HL-60/S4 (cell line): ENCODE data around the gene DHX16.
"Not testable (repeated sequence)": the region's sequence is repeated elsewhere in the genome, so short reads cannot be mapped to it uniquely, and the experiment has no call there.

Experiments
- in situ Hi-C: fragments of 300-500 bp; cut with MboI; formaldehyde crosslinking; loops from 2 replicates; pipeline ENCODE4 v1.14.3; 2022; ENCODE audit warnings: low sequenced_read_pairs

The DHX16 gene

DNA sequence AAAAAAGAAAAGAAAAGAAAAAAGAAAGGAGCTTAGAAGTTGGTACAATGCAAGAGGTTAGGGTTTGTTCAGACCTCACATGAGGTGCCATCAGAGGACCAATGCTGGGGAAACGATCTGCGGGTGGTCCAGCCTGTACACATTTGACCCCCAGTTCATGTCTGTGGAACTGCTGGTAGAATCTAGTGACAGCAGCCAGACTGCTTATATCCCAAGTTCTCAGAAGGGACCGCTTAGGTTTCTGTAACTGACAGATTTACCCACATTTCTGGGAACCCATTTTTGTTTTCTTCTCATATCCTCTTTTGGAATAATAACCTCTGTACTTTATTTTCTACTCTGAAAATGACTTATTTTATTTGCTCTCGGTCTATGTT, 8.9 kb upstream of the DHX16 start:
- in situ Hi-C loops = loop anchor here (5.0 kb wide), 1 partner anchor 36 kb away; the partner anchor contains the start of gene MDC1

DNA sequence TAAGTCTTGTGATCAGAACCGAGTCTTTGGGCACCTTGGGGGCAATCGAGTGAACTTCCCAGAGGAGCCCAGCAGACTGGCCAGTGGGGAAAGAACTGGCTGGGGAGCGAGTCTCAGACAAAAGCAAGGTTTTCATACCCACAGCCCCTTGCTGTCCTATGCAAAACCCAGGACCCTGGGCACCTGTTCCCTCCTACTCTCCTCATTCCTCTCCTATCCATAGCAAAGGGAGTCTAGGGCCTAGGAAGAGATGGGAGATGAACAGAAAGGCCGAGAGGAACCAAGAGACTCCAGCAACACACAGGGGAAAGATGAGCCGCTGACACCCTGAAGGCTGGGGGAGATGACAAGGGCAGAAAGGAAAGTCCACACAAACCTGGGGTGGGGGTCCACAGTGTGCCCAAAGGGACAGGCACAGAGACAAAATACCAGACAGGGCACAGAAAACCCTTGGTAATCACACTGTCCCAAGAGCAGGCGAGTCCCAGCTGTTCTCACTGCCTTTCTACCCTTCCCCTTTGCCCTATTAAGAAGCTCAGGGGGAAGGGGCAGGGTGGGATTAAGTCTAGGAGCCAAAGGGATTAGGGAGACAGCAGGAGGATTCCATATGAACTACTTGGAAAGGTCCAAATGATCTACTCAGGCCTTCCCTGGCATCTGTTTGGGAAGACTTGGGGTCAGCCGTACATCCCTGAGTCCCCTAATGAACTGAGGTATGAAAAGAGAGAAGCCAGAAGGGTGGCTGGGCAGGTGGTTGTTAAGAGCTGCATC, 7.1 kb upstream of the DHX16 start:
- in situ Hi-C loops = loop anchor here (5.0 to 10.0 kb wide), 2 partner anchors 37 to 195 kb away; partner anchors contain the start of genes HLA-E and MDC1

DNA sequence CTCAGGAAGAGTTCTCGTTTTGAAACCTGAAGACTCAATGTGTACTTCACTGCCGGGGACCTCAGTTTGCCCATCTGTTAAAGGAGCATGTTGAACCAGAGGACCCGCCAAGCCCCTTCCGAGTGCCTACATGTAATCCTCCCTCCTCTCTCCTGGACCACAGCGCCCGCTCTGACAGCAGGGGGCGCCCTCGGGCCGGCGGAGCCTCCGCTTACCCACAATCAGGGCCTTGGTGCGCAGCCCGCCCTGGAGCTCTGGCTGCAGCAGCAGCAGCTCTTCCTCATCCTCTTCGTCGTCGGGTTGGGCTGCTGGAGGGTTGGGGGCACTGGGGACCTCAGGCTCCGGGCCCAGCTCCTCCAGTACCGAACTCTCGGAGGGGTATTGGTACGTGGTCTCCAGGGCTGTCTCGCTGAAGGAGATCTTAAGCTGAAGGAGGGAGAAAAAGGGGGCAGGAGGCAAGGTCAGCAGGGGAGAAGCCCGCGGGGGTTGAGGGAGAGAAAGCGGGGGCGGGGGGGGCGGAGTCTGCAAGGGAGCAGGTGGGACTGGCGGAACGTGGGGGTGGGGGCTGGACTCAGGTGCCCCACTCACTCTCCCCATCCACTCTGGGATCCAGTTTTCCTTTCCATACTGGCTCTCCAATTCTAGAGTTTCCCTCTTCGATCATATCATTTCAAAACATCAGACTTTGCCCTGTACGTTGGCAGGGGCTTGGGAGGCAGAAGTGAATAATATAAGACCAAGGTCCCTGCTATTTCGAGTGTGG, 6.3 kb upstream of the DHX16 start:
- in situ Hi-C loops = loop anchor here (10.0 kb wide), 1 partner anchor 194 kb away; the partner anchor contains the start of gene HLA-E

DNA sequence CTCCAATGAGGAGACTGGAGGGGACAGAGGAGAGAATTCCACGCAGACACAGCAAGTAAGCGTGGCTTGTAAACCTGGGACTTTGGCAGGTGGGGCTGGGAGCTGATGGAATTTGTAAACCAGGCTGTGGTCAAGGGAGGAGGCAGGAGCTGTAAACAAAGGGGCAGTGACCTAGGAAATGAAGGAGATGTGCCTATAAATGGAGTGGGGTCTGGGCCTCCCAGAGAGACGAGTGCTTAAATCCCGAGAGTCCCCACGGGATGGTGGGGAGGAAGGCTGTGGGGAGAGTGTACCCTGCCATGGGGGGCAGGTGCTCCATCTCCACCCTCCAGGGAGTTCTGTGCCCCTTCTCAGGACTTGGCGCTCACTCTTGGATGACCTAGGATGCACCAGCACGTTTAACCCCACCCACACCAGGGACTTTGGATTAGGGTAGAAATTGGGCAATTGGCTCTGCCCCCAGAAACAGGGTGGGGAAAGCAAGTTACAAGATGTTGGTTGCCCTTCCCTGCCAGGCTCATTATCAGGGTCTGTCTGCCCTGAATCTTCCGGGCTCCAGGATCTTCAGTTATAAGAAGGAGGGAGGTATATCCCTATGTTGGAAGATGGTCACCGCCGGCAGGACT, 4.0 kb upstream of the DHX16 start:
- in situ Hi-C loops = loop anchor here (10.0 kb wide), 1 partner anchor 192 kb away; the partner anchor contains the start of gene HLA-E

DNA sequence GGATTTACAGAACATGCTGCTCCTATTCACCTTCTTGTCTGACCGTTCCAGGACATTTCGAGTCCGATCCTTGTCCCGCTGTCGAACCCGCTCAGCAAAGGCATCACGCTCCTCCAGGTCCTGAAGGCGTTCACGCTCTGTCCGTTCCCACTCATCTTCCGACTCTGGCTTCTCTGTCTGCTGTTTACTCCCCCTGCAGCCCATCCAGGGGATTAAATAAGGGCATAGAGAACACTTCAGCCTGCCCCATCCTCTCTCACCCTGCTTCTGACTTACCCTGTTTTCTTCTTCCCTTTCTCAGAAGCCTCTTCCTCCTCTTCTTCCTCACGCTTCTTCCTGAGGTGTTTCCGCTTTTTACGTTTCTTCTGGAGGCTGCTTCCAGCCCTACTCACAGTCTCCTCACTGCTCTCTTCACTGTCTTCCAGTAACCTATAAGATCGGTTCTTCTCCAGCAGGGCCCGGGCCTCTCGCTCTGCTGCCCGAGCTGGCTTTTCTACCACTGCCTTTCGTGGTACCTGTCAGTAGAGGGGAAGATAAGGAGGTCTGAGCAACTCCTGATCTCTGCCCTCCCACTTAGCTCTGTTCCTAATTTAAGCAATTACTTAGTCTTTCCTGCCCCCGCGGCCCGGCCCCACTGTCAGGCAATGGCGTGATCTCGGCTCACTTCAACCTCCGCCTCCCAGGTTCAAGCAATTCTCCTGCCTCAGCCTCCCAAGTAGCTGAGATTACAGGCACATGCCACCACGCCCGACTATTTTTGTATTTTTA, 1.9 kb downstream of the DHX16 start:
- in situ Hi-C loops = loop anchor here (10.0 kb wide), 1 partner anchor 186 kb away; the partner anchor contains the start of gene HLA-E

DNA sequence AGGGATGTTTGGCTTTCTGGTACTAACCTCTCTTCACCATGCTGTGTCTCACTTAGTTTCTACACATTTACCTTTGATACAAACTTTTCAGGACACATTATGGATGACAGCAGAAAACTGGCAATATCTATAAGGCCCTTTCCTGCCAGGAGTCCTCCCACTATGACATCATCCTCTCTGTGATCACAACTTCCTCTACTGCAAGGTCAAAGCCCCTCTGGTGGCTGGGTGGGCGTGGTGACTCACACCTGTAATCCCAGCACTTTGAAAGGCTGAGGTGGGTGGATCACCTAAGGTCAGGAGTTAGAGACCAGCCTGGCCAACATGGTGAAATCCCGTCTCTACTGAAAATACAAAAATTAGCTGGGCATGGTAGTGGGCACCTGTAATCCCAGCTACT, 6.5 kb downstream of the DHX16 start:
- in situ Hi-C loops = not testable (repeated sequence)

DNA sequence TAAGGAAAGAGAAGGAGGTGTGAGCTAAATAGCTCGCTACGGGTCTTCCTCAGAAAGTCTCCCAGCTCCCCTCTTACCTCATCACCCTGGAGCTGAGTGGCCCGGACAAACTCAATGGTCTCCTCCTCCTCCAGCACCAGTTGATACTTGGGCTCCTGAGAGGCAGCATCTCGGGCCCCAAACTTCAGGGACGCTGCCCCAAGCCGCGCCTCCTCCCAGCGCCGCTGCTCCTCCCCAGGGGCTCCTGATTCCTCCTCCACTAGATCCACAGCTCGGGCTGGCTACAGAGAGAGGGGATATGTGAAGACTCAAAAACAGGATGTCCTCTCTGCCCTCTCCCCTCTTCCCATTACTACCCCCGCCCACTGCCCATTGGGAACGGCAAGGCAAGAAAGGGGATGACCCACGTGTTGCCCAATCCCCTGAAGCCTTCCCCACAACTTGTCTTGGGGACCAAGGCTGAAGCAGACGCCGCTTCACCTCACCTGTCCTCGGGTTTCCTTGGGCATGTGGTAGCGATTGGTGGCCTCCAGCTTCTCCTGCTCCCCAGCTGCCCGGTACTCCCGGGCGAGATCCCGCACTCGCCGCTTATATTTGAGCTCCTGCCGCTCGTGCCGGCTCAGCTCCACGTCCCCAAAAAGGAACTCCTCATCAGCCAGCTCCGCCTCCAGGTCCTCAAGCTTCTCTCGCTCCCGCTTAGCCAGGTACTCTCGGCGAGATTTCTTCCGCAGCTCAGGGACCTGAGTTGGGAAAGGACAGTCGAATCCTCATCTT, 7.6 kb downstream of the DHX16 start:
- in situ Hi-C loops = no loop called here

DNA sequence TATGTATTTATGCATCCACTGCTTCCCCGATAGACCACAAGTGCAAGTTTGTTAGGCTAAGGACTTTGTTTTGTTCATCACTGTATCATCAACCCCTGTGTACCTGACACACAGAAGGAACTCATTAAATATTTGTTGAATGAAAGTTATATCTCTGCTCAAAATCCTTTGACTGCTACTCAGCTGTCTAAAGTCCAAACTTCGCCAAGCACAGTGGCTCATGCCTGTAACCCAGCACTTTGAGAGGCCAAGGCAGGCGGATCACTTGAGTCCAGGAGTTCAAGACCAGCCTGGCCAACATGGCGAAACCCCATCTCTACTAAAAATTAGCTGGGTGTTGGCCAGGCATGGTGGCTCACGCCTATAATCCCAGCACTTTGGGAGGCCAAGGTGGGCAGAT, 14.9 kb downstream of the DHX16 start:
- in situ Hi-C loops = not testable (repeated sequence)

DNA sequence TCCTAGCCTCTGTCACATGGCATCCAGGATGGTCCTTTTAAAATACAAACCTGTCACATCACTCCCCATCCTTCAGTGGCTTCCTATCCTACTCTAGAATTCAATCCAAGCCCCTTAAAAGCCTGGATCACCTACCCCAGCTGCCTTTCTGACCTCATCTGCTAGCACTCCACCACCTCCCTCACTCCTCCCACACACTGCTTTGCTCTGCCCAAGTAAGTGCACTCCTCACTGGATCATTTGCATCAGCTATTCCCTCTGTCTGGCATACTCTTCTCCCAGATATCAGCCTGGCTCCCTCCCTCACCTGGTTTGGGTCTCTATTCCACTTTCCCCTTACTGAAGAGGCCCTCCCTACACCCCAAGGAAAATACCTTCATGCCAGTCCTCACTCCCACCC, 15.4 kb downstream of the DHX16 start:
- in situ Hi-C loops = no loop called here

DNA sequence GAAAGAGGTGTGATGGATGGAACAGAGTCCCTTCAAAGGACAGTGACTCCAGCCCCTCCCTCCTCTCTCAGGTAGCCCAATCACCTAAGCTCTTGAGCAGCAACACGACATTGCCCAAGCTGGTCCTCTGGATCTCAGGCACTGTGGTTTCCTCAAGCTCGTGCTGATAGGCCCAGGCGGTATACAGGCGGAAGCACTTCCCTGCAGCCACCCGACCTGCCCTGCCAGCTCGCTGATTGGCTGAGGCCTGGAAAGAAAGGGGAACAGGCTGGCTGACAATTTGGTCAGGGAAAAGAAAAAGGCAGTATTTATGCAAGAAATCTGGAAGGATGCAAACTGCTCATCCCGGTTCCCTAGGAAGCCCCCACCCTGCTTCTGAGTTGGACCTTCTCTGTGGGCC, 16.3 kb downstream of the DHX16 start:
- in situ Hi-C loops = no loop called here

DNA sequence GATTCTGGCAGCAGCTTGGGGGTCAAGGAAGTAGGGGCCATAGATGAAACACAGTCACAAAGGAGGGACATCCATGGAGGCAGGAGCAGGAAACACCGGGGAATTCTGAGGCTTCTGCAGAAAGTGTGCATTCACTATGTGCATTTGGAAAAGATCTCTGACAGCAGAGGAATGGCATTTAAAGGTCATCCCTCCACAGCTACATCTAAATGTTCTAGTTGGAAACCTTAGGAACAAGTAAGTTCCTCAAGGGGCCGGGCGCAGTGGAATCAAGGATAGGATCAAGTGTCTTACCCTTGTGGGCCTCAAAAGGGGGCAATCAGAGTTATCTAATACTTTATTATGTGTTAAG, 17.1 kb downstream of the DHX16 start:
- in situ Hi-C loops = no loop called here

DNA sequence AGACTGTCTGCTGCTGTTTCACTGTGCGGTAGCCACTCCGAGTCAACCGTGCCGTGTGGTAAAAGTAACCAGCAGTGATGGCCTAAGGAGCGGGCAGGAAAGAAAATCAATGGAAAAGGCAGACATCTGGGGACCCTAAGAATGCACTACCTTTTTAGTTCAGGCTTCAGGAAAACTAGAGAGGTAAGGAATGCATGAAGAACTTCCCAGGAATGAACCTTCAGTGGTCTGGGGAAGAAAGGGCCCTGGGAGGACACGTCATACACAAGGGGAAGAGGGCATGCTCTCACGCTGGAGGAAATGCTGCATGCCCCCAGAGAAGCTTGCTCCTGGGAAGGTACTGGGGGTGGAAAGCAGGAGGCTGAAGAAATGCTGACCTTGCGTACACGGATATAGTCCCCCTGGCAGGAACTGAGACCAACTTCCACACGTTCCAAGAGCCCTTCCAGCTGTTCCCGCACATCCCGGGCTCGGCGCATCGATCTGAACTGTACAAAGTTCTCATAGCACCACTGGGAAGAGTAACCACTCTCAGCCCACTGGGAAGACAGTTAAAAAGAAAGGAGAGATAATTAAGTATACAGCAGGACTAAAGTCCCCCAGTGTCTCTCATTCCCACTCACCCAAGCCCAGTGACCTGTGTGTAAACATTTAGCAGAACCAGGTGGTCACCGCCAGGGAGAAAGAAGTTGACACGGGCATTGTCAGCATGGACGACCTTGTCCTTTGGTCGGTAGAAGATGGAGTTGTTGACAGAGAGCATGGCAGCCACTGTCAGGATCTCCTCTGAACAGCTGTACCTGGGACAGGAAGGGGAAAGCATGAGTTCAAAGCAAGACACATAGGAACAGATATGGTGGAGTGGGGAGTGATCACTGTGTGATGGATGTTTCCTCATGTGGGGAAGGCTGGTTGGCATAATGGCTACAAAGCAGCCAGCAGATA, 17.7 kb downstream of the DHX16 start:
- in situ Hi-C loops = no loop called here

DNA sequence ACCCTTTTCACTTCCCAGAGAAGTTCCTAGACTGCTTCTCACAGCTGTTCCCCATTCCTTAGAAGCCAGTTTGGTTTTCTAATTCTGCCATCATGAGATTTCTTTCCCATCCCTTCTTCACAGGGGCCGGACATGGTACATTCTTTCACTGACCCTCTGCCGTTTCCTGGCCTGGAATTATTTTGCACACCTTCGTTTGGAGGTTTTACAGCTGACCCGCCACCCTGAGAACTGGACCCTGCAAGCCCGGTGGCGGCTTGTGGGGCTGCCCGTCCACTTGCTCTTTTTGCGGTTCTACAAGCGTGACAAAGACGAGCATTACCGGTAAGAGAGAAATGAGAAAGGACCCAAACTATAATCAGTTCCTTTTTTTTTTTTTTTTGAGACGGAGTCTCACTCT, 21.7 kb downstream of the DHX16 start:
- in situ Hi-C loops = no loop called here

DNA sequence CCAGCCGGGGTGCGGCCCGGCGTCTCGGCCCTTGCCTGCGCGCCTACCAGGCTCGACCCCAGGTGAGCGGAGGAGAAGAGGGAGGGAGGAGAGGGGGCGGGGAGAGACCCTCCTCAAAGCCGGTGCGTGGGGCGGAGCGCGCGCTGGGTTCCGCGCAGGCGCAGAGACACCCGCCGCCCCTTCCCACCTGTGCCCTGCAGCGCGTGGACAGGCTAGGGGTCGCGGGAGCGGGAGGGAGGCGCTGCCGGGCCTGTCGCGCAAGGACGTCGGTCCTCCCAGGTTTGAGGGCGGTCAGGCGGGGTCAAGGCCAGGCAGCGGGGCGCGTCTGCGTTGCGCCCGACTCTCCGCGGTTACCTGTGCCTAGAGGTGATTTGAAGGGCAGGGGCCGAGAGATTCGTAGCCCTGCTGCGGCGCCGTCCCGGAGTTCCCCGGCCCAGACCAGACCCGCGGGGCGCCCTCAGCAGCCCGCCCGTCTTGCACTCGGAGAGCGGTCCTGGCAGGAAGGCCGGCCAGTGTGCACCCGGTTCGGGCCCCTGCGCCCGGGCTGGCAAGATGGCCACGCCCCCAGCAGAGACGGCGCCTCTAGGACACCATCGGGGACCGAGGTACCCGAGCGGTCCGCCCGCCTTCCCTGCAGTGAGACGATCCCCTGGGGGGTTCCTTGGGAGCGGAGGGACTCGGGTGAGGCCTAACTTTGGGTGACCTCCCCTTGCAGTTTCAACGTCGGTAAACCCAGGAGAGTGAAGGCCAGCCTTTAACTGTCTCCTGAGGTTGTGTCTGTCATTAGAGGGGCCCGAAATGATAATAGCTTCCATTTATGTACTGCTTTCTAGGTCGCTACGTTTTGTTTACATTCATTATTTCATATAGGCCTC, 25.3 kb downstream of the DHX16 start:
- in situ Hi-C loops = no loop called here

DNA sequence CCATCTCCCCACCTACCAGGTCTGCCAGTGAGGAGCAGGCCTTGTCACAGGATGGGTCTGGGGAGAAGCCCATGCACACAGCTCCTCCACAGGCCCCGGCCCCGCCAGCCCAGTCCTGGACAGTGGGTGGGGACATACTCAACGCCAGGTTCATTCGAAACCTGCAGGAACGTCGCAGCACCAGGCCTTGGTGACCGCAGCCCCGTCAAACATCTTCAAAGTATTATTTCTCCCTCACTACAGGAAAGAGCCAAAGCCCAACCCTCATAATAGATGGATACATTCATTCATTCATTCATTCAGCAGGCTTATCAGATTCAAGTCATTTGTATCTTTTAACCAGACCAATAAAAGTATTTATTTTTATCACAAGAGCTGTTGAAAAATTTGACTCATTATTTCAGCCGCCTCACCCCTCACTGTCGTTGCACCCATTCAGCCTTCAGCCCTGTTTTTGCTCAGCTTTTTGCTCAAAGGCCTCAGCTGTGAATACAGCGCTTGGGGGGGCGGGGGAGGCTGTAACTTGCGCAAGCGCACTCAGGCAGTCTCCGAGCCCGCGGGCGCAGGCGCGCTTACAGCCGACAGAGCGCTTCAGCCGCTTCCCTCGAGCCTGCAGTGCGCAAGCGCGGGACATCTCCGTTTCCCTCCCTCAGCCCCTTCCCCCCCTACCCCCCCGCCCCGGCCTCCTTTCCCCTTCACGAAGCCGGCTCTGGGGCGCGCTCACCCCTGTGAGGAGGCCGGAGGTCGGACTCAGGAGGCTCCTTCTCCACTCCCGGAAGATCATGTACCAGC, 26.2 kb downstream of the DHX16 start, which contains the start of gene C6orf136:
C6orf136 (plus strand) TSS at position 684 of the 792 bp plus-strand sequence; CDS start at position 783, 99 bp downstream.
- in situ Hi-C loops = no loop called here

DNA sequence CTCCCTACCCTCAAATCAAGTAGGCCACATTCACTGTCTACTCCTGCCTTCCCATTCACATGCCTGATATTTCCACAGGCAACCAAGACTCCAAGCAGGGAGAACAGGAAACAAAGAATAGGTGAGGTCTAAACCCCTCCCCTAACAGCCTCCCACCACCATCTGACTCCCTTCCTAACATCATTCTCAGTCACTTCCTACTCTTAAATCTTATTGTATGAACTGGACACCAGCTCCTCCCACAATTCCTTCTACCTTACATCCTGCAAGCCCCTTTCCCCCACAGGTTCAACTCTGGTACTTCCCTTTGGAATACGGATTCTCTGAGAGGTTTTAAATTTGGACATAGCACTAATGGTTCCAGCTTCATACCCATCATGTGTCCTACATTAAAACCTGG, 26.8 kb downstream of the DHX16 start:
- in situ Hi-C loops = no loop called here

DNA sequence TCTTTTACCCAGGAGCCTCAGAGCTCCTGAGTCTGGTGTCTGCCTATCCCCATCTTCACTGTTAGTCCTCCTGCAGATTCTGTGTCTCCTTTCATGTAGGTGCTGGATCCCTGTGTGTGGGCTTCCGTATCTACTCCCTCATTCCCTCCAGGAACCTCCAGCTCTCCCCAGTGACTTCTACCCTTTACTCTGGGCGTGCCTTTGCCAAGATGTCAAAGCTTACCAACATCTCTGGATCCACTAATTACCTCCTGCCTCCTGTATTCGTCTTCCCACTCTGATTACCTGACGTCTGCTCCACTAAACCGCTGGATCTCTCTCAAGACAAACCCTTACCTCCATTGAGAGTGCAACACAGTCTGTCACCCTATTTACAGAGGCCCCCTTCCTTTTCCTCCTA, 28.0 kb downstream of the DHX16 start:
- in situ Hi-C loops = no loop called here
